ENCODE measurements around the gene CD247. TPM values are rescaled to one million over a fixed set of nuclear protein-coding genes. Genes with fewer than 3 reads are reported as not detected.

The CD247 gene
- total and polyA plus RNA-seq, 9 of the 15 experiments (the other 6 are each of a cell fraction or from before 2014, with no cell fraction given): 0.08 to 0.42 (median 0.28) TPM; not detected in 5

- WGBS (ENCODE audit: insufficient coverage, low coverage, missing lambda C conversion rate): 2% methylated on average over 15 of the region's 15 CpGs
- FAIRE-seq: no peak
- in situ Hi-C loops (cut with MboI): no loop called here
- Histone ChIP-seq H3K4me1 (replicated peaks in 1 of 2; ENCODE audit: control insufficient read depth in 2 of 2, insufficient read depth in 2 of 2, low read length in 2 of 2) (peaks cover 23 to 39% of the 10 kb centered on the region in 2 experiments), H3K9ac (ENCODE audit: insufficient read depth in 1 of 2, low read depth in 2 of 2, low read length in 2 of 2) (peak overlapping the region; percentile 59 to 93; a peak in 3 of 4 replicates), H3K79me2 (ENCODE audit: control insufficient read depth, insufficient read depth, low read length) (peaks cover 42% of the 10 kb centered on the region), H4K20me1 (replicated peaks; ENCODE audit: control insufficient read depth, insufficient read depth, low read length) (peaks cover 5% of the 10 kb centered on the region; the same call in 1 of the 2 replicates), H3K9me3 (replicated peaks; ENCODE audit: control insufficient read depth, insufficient read depth, low read depth, low read length) (no peaks in the 10 kb centered on the region), H2AFZ (ENCODE audit: low read depth, low read length) (peak overlapping the region; percentile 96), H3K4me2 (ENCODE audit: insufficient read depth, low read length) (peak overlapping the region; percentile 86), H3K27me3 (ENCODE audit: control insufficient read depth in 2 of 2, insufficient read depth in 2 of 2, low read length in 2 of 2) (no peaks in the 10 kb centered on the region), H3K36me3 (ENCODE audit: control insufficient read depth, insufficient read depth, low read length) (peaks cover 18% of the 10 kb centered on the region; the same call in 2 of the 3 replicates), H3K9me1 (ENCODE audit: control insufficient read depth, insufficient read depth, low read length) (no peaks in the 10 kb centered on the region), H3K27ac (ENCODE audit: extremely low read depth, low read depth, low read length) (peak overlapping the region; percentile 70), H3K4me3 (peak overlapping the region; percentile 73)
- TSS peak; percentile 92 for BruUV-seq (replicated peaks)
- POLR2A ChIA-PET: interaction anchor here (0.6 to 6.5 kb wide), 22 partner anchors 10 to 547 kb away, joined by 3 to 71 read pairs (median 4); no protein-coding TSS in a partner anchor
- CTCF ChIA-PET (ENCODE audit: low intra/inter-chr PET ratio): interaction anchor here (0.6 kb wide), 1 partner anchor 143 kb away, joined by 3 read pairs; no protein-coding TSS in a partner anchor
- intact Hi-C loops (cut with micrococcal nuclease): loop anchor here (5.0 kb wide), 2 partner anchors 313 to 383 kb away; partner anchors contain the start of genes DCAF6 and MPC2
- peak in 2 of 4 experiments; percentile 27 to 55 for DNase-seq (ENCODE audit: extremely low read depth in 1 of 4, low spot score in 3 of 4)
- no peak for ATAC-seq
- TF ChIP-seq SUPT5H (IDR thresholded peaks at IDR 0.05) (peak; percentile 25; the same call in 1 of the 2 replicates), EWSR1 (IDR thresholded peaks at IDR 0.05; ENCODE audit: borderline replicate concordance, low read depth, partially characterized antibody) (no peak), NFATC3 (IDR thresholded peaks at IDR 0.05) (no peak), PHF21A (IDR thresholded peaks at IDR 0.05; ENCODE audit: borderline replicate concordance, low read depth) (no peak), POLR2AphosphoS5 (IDR thresholded peaks at IDR 0.05; ENCODE audit: control insufficient read depth, insufficient read depth, low read depth, low read length) (peak; percentile 62), ZMIZ1 (IDR thresholded peaks at IDR 0.05; ENCODE audit: low read depth in 2 of 2, low read length in 2 of 2) (peak in 1 of 2 experiments; percentile 29; a peak in 1 of 4 replicates), RAD51 (IDR thresholded peaks at IDR 0.05; ENCODE audit: borderline replicate concordance, low read depth) (no peak), ZNF224 (CRISPR knock-in tag; IDR thresholded peaks at IDR 0.05) (no peak), XRCC5 (IDR thresholded peaks at IDR 0.05; ENCODE audit: low read depth, low read length) (no peak), SPI1 (IDR thresholded peaks at IDR 0.05; ENCODE audit: borderline replicate concordance, low read depth, low read length) (peak; percentile 33; the same call in 1 of the 2 replicates), FOXJ2 (tag; IDR thresholded peaks at IDR 0.05) (no peak), FOXM1 (IDR thresholded peaks at IDR 0.05; ENCODE audit: low read depth) (peak; percentile 34; the same call in 1 of the 2 replicates), FOXM1 (CRISPR knock-in tag; IDR thresholded peaks at IDR 0.05; ENCODE audit: low read depth) (0 out of 2 replicates have a peak, but pooled peaks have one; percentile 10)
- TF ChIP-seq, protein P1, sequence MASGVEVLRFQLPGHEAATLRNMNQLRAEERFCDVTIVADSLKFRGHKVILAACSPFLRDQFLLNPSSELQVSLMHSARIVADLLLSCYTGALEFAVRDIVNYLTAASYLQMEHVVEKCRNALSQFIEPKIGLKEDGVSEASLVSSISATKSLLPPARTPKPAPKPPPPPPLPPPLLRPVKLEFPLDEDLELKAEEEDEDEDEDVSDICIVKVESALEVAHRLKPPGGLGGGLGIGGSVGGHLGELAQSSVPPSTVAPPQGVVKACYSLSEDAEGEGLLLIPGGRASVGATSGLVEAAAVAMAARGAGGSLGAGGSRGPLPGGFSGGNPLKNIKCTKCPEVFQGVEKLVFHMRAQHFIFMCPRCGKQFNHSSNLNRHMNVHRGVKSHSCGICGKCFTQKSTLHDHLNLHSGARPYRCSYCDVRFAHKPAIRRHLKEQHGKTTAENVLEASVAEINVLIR (CRISPR knock-in tag; IDR thresholded peaks at IDR 0.05): no peak
- TF ChIP-seq, protein P2, sequence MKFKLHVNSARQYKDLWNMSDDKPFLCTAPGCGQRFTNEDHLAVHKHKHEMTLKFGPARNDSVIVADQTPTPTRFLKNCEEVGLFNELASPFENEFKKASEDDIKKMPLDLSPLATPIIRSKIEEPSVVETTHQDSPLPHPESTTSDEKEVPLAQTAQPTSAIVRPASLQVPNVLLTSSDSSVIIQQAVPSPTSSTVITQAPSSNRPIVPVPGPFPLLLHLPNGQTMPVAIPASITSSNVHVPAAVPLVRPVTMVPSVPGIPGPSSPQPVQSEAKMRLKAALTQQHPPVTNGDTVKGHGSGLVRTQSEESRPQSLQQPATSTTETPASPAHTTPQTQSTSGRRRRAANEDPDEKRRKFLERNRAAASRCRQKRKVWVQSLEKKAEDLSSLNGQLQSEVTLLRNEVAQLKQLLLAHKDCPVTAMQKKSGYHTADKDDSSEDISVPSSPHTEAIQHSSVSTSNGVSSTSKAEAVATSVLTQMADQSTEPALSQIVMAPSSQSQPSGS (CRISPR knock-in tag; IDR thresholded peaks at IDR 0.05): no peak
Measured at GRCh38 chr1:167554028-167554779, 35.9 kb upstream of the CD247 start.
